ENCODE results near the gene ZNF496.

The ZNF496 gene

GRCh38 chr1:247326411-247327130 lies 5.1 kb downstream of the ZNF496 start:
- DNase-seq: no peak

GRCh38 chr1:247324923-247325322 lies 6.7 kb downstream of the ZNF496 start:
- no peak for DNase-seq

- no peak for DNase-seq
These were observed 7.4 kb downstream of the ZNF496 start for GRCh38 chr1:247324204-247324787.

GRCh38 chr1:247322849-247323586 lies 8.6 kb downstream of the ZNF496 start:
- DNase-seq: no peak

GRCh38 chr1:247322442-247322841 lies 9.2 kb downstream of the ZNF496 start:
- no peak for DNase-seq

GRCh38 chr1:247317702-247318101 lies 14.0 kb downstream of the ZNF496 start:
- DNase-seq: no peak

GRCh38 chr1:247316590-247317197 lies 15.0 kb downstream of the ZNF496 start:
- DNase-seq: no peak

- no peak for DNase-seq
These were observed 27.6 kb downstream of the ZNF496 start for GRCh38 chr1:247304031-247304430.

- DNase-seq: no peak
These were observed 28.5 kb downstream of the ZNF496 start for GRCh38 chr1:247303216-247303615.

GRCh38 chr1:247301176-247301540 lies 30.5 kb downstream of the ZNF496 start:
- no peak for DNase-seq

GRCh38 chr1:247300491-247301175 lies 31.0 kb downstream of the ZNF496 start:
- DNase-seq: no peak

GRCh38 chr1:247299723-247300381 lies 31.8 kb downstream of the ZNF496 start:
- DNase-seq: no peak

GRCh38 chr1:247298701-247299100 lies 33.0 kb downstream of the ZNF496 start:
- DNase-seq: no peak

GRCh38 chr1:247298124-247298481 lies 33.6 kb downstream of the ZNF496 start:
- no peak for DNase-seq

- no peak for DNase-seq
These were observed 34.2 kb downstream of the ZNF496 start for GRCh38 chr1:247297263-247298123.

- DNase-seq: no peak
These were observed 35.0 kb downstream of the ZNF496 start for GRCh38 chr1:247296599-247297180.

GRCh38 chr1:247295746-247296145 lies 35.9 kb downstream of the ZNF496 start:
- DNase-seq: no peak

- no peak for DNase-seq
These were observed 36.4 kb downstream of the ZNF496 start for GRCh38 chr1:247295274-247295684.

GRCh38 chr1:247294282-247294681 lies 37.4 kb downstream of the ZNF496 start:
- no peak for DNase-seq

- DNase-seq: no peak
These were observed 38.6 kb downstream of the ZNF496 start for GRCh38 chr1:247293047-247293446.

Data from activated naive CD4-positive, alpha-beta T cell treated with anti-CD3 and anti-CD28 coated beads, Interleukin-2, amount 50 U/mL, for 16 hours (primary cell).